GM12874 (cell line): ENCODE data around the gene HSF5.

ENCODE experiments used
- TF ChIP-seq, protein P1 (sequence below): IDR thresholded peaks from 2 replicates; pipeline ENCODE4 v1.5.1; 2011; ENCODE audit warnings: low read depth, mild to moderate bottlenecking, control low read depth, low read length, moderate library complexity; ENCODE audit not compliant: insufficient read depth

Gene HSF5

DNA sequence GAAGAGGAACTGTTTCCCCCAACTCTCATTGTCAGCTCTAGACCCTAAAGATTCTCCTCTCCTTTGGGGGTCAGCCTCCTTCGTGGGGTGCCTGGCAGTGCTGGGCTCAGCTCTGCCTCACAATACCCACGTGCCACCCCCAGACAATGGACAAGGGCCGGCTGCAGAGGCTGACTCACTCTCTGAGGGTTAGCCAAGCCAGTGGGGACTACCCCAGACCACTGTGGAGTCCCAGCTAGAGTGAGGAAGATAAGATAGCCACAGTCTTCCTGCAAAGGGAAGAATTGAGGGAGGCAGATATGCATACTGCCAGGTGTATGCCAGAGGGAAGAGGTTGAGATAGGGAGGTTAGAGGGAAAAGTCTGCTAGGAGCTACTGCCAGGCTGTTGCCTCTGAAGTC is 39.7 kb upstream of the HSF5 start:
- TF ChIP-seq, protein P1, sequence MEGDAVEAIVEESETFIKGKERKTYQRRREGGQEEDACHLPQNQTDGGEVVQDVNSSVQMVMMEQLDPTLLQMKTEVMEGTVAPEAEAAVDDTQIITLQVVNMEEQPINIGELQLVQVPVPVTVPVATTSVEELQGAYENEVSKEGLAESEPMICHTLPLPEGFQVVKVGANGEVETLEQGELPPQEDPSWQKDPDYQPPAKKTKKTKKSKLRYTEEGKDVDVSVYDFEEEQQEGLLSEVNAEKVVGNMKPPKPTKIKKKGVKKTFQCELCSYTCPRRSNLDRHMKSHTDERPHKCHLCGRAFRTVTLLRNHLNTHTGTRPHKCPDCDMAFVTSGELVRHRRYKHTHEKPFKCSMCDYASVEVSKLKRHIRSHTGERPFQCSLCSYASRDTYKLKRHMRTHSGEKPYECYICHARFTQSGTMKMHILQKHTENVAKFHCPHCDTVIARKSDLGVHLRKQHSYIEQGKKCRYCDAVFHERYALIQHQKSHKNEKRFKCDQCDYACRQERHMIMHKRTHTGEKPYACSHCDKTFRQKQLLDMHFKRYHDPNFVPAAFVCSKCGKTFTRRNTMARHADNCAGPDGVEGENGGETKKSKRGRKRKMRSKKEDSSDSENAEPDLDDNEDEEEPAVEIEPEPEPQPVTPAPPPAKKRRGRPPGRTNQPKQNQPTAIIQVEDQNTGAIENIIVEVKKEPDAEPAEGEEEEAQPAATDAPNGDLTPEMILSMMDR, result no peak

DNA sequence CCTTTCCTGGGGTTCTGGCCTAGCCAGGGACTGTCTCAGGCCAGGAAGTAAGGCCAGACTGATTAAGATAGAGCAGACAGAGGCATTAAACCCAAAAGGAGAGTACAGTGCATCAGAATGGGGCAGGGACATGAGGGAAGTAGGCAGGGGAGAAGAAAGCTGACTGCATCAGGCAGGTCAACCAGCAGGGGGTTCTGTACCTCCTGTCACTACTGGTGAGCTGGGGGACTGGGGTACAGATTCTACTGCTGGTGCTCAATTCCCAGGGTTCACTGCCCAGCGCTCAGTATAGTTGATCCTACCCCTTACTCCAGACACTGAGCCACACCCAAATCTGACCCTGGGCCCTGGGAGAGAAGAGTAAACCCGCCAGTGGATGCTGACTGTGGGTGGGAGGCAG is 39.1 kb upstream of the HSF5 start:
- TF ChIP-seq, protein P1, result peak; percentile 46

DNA sequence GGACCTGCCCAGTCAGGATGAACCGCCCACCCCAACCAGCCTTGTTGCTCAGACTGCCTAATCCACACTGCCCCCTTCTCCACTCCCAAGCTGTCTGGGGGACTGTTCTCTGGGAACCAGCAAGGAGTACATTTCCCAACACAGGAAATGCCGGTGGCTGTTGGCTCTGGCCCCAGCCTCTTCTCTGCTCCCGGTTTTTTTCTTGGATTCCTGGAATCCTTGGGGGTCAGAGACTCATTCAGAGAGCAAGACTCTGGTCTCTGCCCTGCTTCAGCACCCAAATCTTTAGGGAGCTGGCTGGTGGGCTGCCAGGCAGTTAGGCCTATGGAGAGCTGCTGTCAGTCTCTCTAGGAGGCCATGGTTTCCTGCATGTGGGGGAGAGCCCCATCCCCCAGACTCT is 37.0 kb upstream of the HSF5 start:
- TF ChIP-seq, protein P1, result no peak

DNA sequence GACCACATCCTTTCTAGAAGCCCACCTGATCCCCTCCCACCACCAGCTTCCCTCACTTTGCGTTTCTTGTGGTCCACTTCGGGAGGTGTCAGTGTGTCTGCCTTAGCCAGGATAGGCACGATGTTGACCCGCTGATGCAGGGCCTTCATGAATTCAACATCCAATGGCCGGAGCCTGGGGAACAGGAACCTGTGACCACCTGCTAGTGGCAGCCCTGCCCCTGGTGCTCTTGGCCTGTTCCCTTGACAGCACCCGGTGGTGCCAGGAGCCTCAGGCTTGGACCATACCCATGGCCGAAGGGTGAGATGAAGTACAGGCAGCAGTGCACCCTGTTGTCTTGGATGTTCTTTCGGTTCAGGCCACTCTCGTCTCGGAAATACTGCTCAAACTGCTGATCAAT is 33.5 kb upstream of the HSF5 start:
- TF ChIP-seq, protein P1, result no peak

DNA sequence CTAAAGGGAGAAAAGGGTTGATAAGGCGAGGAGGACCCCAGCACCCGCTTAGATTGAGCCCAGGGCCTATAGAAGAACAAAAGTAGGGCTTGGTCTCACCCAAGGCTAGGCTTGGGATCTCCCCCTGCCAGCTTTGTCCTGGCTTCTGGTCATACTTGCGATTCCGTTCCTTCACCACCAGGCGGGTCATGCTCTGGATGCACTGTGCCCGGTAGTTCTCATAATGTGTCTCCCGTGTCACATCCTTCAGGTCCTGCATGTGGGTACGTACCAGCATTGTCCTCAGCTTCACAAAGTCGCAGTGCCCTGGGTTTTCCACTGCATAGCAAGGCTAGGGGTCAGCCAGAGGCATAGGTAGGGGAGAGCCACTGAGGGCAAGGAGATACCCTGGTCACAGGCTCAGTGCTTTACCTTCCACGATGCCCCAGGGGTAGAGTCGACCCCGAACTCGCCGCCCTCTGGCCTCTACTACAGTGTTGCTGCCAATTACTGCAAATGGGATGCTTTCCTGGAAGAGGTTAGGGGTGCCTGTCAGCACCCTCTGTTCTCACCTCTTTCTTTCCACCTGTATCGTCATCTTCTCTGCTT is 32.7 kb upstream of the HSF5 start:
- TF ChIP-seq, protein P1, result peak; percentile 55; the same call in 1 of the 2 replicates

DNA sequence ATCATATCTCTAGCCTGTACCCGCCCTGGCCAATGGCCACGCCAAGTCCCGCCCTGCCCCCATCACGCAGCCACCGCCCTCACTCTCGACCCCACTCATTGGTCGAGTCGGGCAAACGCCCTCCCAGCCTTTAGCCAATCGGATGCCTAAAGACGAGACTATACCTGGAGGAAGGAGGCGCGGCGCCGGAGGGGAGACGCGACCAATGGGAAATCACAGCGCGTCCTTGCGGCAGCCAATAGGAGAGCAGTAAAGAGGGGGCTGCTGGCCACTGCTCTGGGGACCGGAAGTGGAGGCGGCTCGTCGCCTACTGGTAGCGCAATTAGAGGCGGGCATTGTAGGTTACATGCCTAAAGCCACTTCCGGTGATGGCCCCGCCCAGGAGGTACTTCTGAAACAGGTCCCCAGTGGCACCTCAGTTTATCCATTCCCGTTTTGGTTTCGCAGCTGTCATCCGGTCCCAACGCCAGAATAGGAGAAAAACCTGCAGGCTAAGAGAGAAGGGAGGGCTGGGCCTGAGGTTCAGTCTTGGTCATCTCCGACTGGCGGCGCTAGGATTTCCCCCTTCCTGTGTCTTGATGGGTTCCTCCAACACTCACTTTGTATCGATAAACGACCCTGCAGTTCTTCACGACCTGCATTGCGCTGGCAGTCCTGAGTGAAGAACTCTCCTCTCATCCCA is 29.9 kb upstream of the HSF5 start:
- TF ChIP-seq, protein P1, result no peak

DNA sequence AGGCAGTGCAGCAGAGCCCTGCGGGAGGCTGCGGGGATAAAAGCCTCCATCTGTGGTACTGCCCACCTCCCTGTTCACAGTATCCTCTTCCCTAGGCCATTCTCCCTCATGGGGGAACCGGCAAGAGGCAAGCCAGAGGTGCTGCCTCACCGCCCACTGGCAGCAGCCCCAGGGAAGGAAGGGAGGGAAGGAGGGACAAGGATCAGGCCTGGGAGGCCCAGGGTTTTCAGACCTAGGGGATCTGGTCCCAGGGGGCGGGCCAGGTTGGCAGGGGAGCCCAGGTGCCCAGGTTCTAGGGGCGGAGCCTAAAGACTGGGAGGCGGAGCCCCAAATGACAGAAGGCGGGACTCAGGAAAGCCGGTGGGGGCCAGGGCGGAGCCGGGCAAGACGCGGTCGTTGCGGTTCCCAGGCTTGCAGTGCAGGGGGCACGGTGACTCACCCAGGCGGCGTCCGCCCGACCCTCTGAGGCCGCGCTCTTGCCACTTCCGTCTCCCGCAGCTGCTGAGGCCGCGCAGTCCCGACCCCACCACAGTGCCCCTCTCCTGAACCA is 29.2 kb upstream of the HSF5 start:
- TF ChIP-seq, protein P1, result no peak
